WTC11 (cell line): ENCODE data around the gene VCP. TPM values are rescaled to one million over a fixed set of nuclear protein-coding genes. Genes with fewer than 3 reads are reported as not detected.

ENCODE experiments used
- ATAC-seq: fragments of 200-7000 bp; cut with Tn5 transposase; 2 replicates; pipeline ENCODE4 v1.10.0; 2021; ENCODE audit warnings: mild to moderate bottlenecking, moderate library complexity
- CTCF ChIA-PET: fragments of 300-600 bp; sonication (Branson Sonifier 250); formaldehyde crosslinking; loops from one replicate; lab custom pipeline; 2021; ENCODE audit warnings: antibody characterized with exemption; lab: Charles Lee
- POLR2A ChIA-PET: fragments of 350-600 bp; sonication (Branson Sonifier 250); formaldehyde crosslinking; loops from one replicate; lab custom pipeline; 2021; ENCODE audit warnings: antibody characterized with exemption; lab: Charles Lee
- DNase-seq: peaks from one replicate; pipeline ENCODE4 v3.0.0; 2021; ENCODE audit warnings: low spot score
- H3K27ac Mint-ChIP-seq: 2 replicates; pipeline ENCODE4 v1.8.0; 2021; ENCODE audit warnings: mixed read lengths
- H3K27me3 Mint-ChIP-seq: 2 replicates; pipeline ENCODE4 v1.8.0; 2021; ENCODE audit warnings: low read depth, mild to moderate bottlenecking, moderate library complexity, mixed read lengths
- H3K36me3 Mint-ChIP-seq: 2 replicates; pipeline ENCODE4 v1.8.0; 2021; ENCODE audit warnings: mixed read lengths
- H3K4me1 Mint-ChIP-seq: 2 replicates; pipeline ENCODE4 v1.8.0; 2022; ENCODE audit warnings: mixed read lengths
- H3K4me3 Mint-ChIP-seq: 2 replicates; pipeline ENCODE4 v1.8.0; 2021; ENCODE audit warnings: mild to moderate bottlenecking, moderate library complexity, mixed read lengths
- H3K9me3 Mint-ChIP-seq: 2 replicates; pipeline ENCODE4 v1.8.0; 2021; ENCODE audit warnings: mixed read lengths
- ARID4B ChIP-seq: sonication (generic); formaldehyde crosslinking; IDR thresholded peaks from 2 replicates; pipeline ENCODE4 v1.8.0; 2023; ENCODE audit warnings: missing genetic modification reagents, mild to moderate bottlenecking, borderline replicate concordance
- CREB1 ChIP-seq: sonication (generic); formaldehyde crosslinking; IDR thresholded peaks from 2 replicates; pipeline ENCODE4 v1.8.0; 2023; ENCODE audit warnings: mild to moderate bottlenecking, missing genetic modification reagents
- E2F1 ChIP-seq: sonication (generic); formaldehyde crosslinking; IDR thresholded peaks from 2 replicates; pipeline ENCODE4 v1.8.0; 2022; ENCODE audit warnings: mild to moderate bottlenecking, missing genetic modification reagents
- FOXK1 ChIP-seq: sonication (generic); formaldehyde crosslinking; IDR thresholded peaks from 2 replicates; pipeline ENCODE4 v1.8.0; 2022; ENCODE audit warnings: mild to moderate bottlenecking, moderate library complexity, missing genetic modification reagents
- IRF1 ChIP-seq: sonication (generic); formaldehyde crosslinking; IDR thresholded peaks from 2 replicates; pipeline ENCODE4 v1.8.0; 2023; ENCODE audit warnings: missing genetic modification reagents
- MLX ChIP-seq: sonication (generic); formaldehyde crosslinking; IDR thresholded peaks from 2 replicates; pipeline ENCODE4 v1.8.1; 2023; ENCODE audit warnings: mild to moderate bottlenecking, missing genetic modification reagents, moderate library complexity
- OVOL2 ChIP-seq: fragments of 250-450 bp; sonication (Bioruptor Pico); IDR thresholded peaks from 2 replicates; pipeline ENCODE4 v1.9.0; 2021; ENCODE audit warnings: mild to moderate bottlenecking, borderline replicate concordance
- SMAD3 ChIP-seq: sonication (generic); formaldehyde crosslinking; IDR thresholded peaks from 2 replicates; pipeline ENCODE4 v1.8.0; 2022; ENCODE audit warnings: missing genetic modification reagents, mild to moderate bottlenecking, borderline replicate concordance
- SMAD4 ChIP-seq: sonication (generic); formaldehyde crosslinking; IDR thresholded peaks from 2 replicates; pipeline ENCODE4 v1.8.0; 2022; ENCODE audit warnings: mild to moderate bottlenecking, missing genetic modification reagents
- TCF7 ChIP-seq: sonication (generic); formaldehyde crosslinking; IDR thresholded peaks from 2 replicates; pipeline ENCODE4 v1.8.0; 2022; ENCODE audit warnings: mild to moderate bottlenecking, low read depth, missing genetic modification reagents, moderate library complexity
- TEAD4 ChIP-seq: sonication (generic); formaldehyde crosslinking; IDR thresholded peaks from 2 replicates; pipeline ENCODE4 v1.8.0; 2022; ENCODE audit warnings: mild to moderate bottlenecking, missing genetic modification reagents
- ZNF232 ChIP-seq: sonication (generic); formaldehyde crosslinking; IDR thresholded peaks from 2 replicates; pipeline ENCODE4 v1.8.0; 2022; ENCODE audit warnings: mild to moderate bottlenecking, missing genetic modification reagents
- ZNF281 ChIP-seq: sonication (generic); formaldehyde crosslinking; IDR thresholded peaks from 2 replicates; pipeline ENCODE4 v1.8.0; 2023; ENCODE audit warnings: mild to moderate bottlenecking, missing genetic modification reagents
- ZNF396 ChIP-seq: fragments of 250-450 bp; sonication (Bioruptor Pico); IDR thresholded peaks from 2 replicates; pipeline ENCODE4 v1.8.0; 2021; ENCODE audit warnings: mild to moderate bottlenecking, moderate library complexity, borderline replicate concordance
- ZNF416 ChIP-seq: fragments of 250-450 bp; sonication (Bioruptor Pico); IDR thresholded peaks from 2 replicates; pipeline ENCODE4 v1.9.0; 2021; ENCODE audit warnings: mild to moderate bottlenecking, inconsistent platforms
- ZNF425 ChIP-seq: fragments of 250-450 bp; sonication (Bioruptor Pico); conservative IDR thresholded peaks from 2 replicates; pipeline ENCODE4 v1.9.0; 2021; ENCODE audit warnings: mild to moderate bottlenecking
- ZSCAN18 ChIP-seq: fragments of 250-450 bp; sonication (Bioruptor Pico); IDR thresholded peaks from 2 replicates; pipeline ENCODE4 v2.1.2; 2022; ENCODE audit warnings: mild to moderate bottlenecking, moderate library complexity
- total RNA-seq: library from RNA; stranded (reverse); gene quantifications from 3 replicates; pipeline ENCODE4 v1.2.3, GENCODE V29; 2021

The VCP gene
- total RNA-seq, 1 experiment from 2014 or later = 386 TPM

- ATAC-seq (no peak), DNase-seq (no peak)
- no peaks in the 10 kb centered on the region; the same call in 1 of the 2 replicates for H3K36me3 Mint-ChIP-seq
- H3K4me3 Mint-ChIP-seq = no peak overlapping the region
- no peaks in the 10 kb centered on the region for H3K27me3 Mint-ChIP-seq
- ChIA-PET POLR2A (no interaction called here), CTCF (interaction anchor here (0.6 kb wide), 1 partner anchor 148 kb away, joined by 3 read pairs; no protein-coding TSS in a partner anchor)
- H3K9me3 Mint-ChIP-seq = no peaks in the 10 kb centered on the region
- no peak for TF ChIP-seq ZSCAN18 (CRISPR knock-in tag)
- TF ChIP-seq TCF7 = no peak
- no peak for TF ChIP-seq TEAD4 (CRISPR knock-in tag)
- TF ChIP-seq MLX (CRISPR knock-in tag) = no peak
- TF ChIP-seq ZNF232 (CRISPR knock-in tag) = no peak
- no peak for TF ChIP-seq OVOL2 (CRISPR knock-in tag)
- TF ChIP-seq IRF1 = no peak
- no peak for TF ChIP-seq ZNF281
- no peak for TF ChIP-seq SMAD3 (CRISPR knock-in tag)
- no peak for TF ChIP-seq FOXK1 (CRISPR knock-in tag)
- TF ChIP-seq CREB1 (CRISPR knock-in tag) = no peak
- TF ChIP-seq ZNF416 (CRISPR knock-in tag) = no peak
- TF ChIP-seq ZNF396 (CRISPR knock-in tag) = no peak
- TF ChIP-seq ZNF425 (CRISPR knock-in tag) = no peak
- TF ChIP-seq E2F1 (CRISPR knock-in tag) = no peak
- no peak for TF ChIP-seq SMAD4 (CRISPR knock-in tag)
- TF ChIP-seq ARID4B (CRISPR knock-in tag) = no peak
- H3K27ac Mint-ChIP-seq = no peak overlapping the region
- peaks cover 21% of the 10 kb centered on the region for H3K4me1 Mint-ChIP-seq
Measured at GRCh38 chr9:35108946-35109575, 36.6 kb upstream of the VCP start.
